HCT116 (cell line): Measurements from ENCODE around the gene ALAS1.

Experiments
- EZH2phosphoT487 ChIP-seq: fragments of 200-600 bp; IDR thresholded peaks from 2 replicates; pipeline ENCODE4 v1.6.1; 2018; ENCODE audit warnings: antibody characterized with exemption, borderline replicate concordance
- POLR2A ChIP-seq: IDR thresholded peaks from 2 replicates; pipeline ENCODE4 v1.7.0; 2011; ENCODE audit warnings: borderline replicate concordance; ENCODE audit not compliant: insufficient read depth, insufficient read length; ENCODE audit errors: extremely low read depth

DNA sequence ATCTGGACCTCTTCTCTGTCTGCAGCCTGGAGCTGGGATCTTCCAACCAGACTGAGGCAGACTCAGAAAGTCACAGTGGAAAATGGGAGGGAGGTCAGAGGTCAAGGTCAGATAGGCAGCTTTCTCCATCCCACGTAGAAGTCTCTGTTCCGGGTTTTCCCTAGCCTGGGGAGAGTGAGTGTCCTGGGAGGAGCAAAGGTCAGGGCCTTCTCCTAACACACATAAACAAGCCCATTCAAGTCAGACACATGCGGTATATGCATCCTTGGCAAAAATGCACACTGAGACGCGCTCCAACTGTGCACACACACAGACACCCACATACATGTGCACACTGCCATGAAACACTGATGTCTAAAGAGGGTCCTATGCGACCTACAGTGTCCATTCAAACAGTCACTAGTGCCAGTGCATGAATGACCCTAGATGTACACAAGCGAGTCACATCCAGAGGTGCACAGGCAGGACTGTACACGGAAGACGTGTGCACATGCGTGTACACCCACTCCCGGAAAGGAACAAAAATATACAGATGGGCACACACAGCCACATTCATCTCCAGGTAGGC is 40.3 kb downstream of the ALAS1 start:
- TF ChIP-seq POLR2A (no peak), EZH2phosphoT487 (no peak)
